WTC11 (cell line): ENCODE measurements around the gene SPAG5. TPM values are rescaled to one million over a fixed set of nuclear protein-coding genes. Genes with fewer than 3 reads are reported as not detected.

Source experiments
- ATAC-seq: fragments of 200-7000 bp; cut with Tn5 transposase; 2 replicates; pipeline ENCODE4 v1.10.0; 2021; ENCODE audit warnings: mild to moderate bottlenecking, moderate library complexity
- CTCF ChIA-PET: fragments of 300-600 bp; sonication (Branson Sonifier 250); formaldehyde crosslinking; loops from one replicate; lab custom pipeline; 2021; ENCODE audit warnings: antibody characterized with exemption; lab: Charles Lee
- POLR2A ChIA-PET: fragments of 350-600 bp; sonication (Branson Sonifier 250); formaldehyde crosslinking; loops from one replicate; lab custom pipeline; 2021; ENCODE audit warnings: antibody characterized with exemption; lab: Charles Lee
- DNase-seq: peaks from one replicate; pipeline ENCODE4 v3.0.0; 2021; ENCODE audit warnings: low spot score
- H3K27ac Mint-ChIP-seq: 2 replicates; pipeline ENCODE4 v1.8.0; 2021; ENCODE audit warnings: mixed read lengths
- H3K27me3 Mint-ChIP-seq: 2 replicates; pipeline ENCODE4 v1.8.0; 2021; ENCODE audit warnings: low read depth, mild to moderate bottlenecking, moderate library complexity, mixed read lengths
- H3K36me3 Mint-ChIP-seq: 2 replicates; pipeline ENCODE4 v1.8.0; 2021; ENCODE audit warnings: mixed read lengths
- H3K4me1 Mint-ChIP-seq: 2 replicates; pipeline ENCODE4 v1.8.0; 2022; ENCODE audit warnings: mixed read lengths
- H3K4me3 Mint-ChIP-seq: 2 replicates; pipeline ENCODE4 v1.8.0; 2021; ENCODE audit warnings: mild to moderate bottlenecking, moderate library complexity, mixed read lengths
- H3K9me3 Mint-ChIP-seq: 2 replicates; pipeline ENCODE4 v1.8.0; 2021; ENCODE audit warnings: mixed read lengths
- AFF4 ChIP-seq: sonication (generic); formaldehyde crosslinking; IDR thresholded peaks from 2 replicates; pipeline ENCODE4 v1.8.1; 2023; ENCODE audit warnings: mild to moderate bottlenecking, missing genetic modification reagents, borderline replicate concordance
- ATF1 ChIP-seq: sonication (generic); formaldehyde crosslinking; IDR thresholded peaks from 2 replicates; pipeline ENCODE4 v1.8.1; 2023; ENCODE audit warnings: mild to moderate bottlenecking, moderate library complexity, missing genetic modification reagents
- ATF3 ChIP-seq: sonication (generic); formaldehyde crosslinking; conservative IDR thresholded peaks from 2 replicates; pipeline ENCODE4 v1.8.1; 2022; ENCODE audit warnings: mild to moderate bottlenecking, missing genetic modification reagents
- CBFB ChIP-seq: sonication (generic); formaldehyde crosslinking; IDR thresholded peaks from 2 replicates; pipeline ENCODE4 v1.8.1; 2022; ENCODE audit warnings: mild to moderate bottlenecking, low read depth, missing genetic modification reagents
- CREM ChIP-seq: sonication (generic); formaldehyde crosslinking; IDR thresholded peaks from 2 replicates; pipeline ENCODE4 v1.8.1; 2022; ENCODE audit warnings: mild to moderate bottlenecking, missing genetic modification reagents, moderate library complexity
- E2F4 ChIP-seq: sonication (generic); formaldehyde crosslinking; IDR thresholded peaks from 2 replicates; pipeline ENCODE4 v1.8.1; 2022; ENCODE audit warnings: low read depth, mild to moderate bottlenecking, moderate library complexity, missing genetic modification reagents, borderline replicate concordance
- EMX1 ChIP-seq: fragments of 250-450 bp; sonication (Bioruptor Pico); IDR thresholded peaks from 2 replicates; pipeline ENCODE4 v1.8.0; 2021; ENCODE audit warnings: mild to moderate bottlenecking
- ERG ChIP-seq: fragments of 250-450 bp; sonication (Bioruptor Pico); IDR thresholded peaks from 2 replicates; pipeline ENCODE4 v1.8.0; 2021; ENCODE audit warnings: mild to moderate bottlenecking
- FOXP1 ChIP-seq: sonication (generic); formaldehyde crosslinking; IDR thresholded peaks from 2 replicates; pipeline ENCODE4 v1.8.0; 2022; ENCODE audit warnings: missing genetic modification reagents, mild to moderate bottlenecking, moderate library complexity, borderline replicate concordance
- GRHL2 ChIP-seq: fragments of 250-450 bp; sonication (Bioruptor Pico); IDR thresholded peaks from 2 replicates; pipeline ENCODE4 v1.8.0; 2022; ENCODE audit warnings: mild to moderate bottlenecking, moderate library complexity; ENCODE audit not compliant: insufficient replicate concordance, severe bottlenecking
- GTF2I ChIP-seq: fragments of 250-450 bp; sonication (Bioruptor Pico); conservative IDR thresholded peaks from 2 replicates; pipeline ENCODE4 v1.4.0; 2021; ENCODE audit warnings: mild to moderate bottlenecking
- JAZF1 ChIP-seq: fragments of 250-450 bp; sonication (Bioruptor Pico); IDR thresholded peaks from 2 replicates; pipeline ENCODE4 v1.9.0; 2021; ENCODE audit warnings: moderate library complexity, mild to moderate bottlenecking, inconsistent platforms
- MXD4 ChIP-seq: fragments of 250-450 bp; sonication (Bioruptor Pico); IDR thresholded peaks from 2 replicates; pipeline ENCODE4 v1.8.0; 2021; ENCODE audit warnings: mild to moderate bottlenecking, moderate library complexity, borderline replicate concordance
- NFATC4 ChIP-seq: fragments of 250-450 bp; sonication (Bioruptor Pico); IDR thresholded peaks from 2 replicates; pipeline ENCODE4 v1.9.0; 2021; ENCODE audit warnings: mild to moderate bottlenecking
- NR3C1 ChIP-seq: sonication (generic); formaldehyde crosslinking; conservative IDR thresholded peaks from 2 replicates; pipeline ENCODE4 v1.8.1; 2023; ENCODE audit warnings: low read depth, mild to moderate bottlenecking, missing genetic modification reagents
- OVOL2 ChIP-seq: fragments of 250-450 bp; sonication (Bioruptor Pico); IDR thresholded peaks from 2 replicates; pipeline ENCODE4 v1.9.0; 2021; ENCODE audit warnings: mild to moderate bottlenecking, borderline replicate concordance
- PRDM15 ChIP-seq: sonication (generic); formaldehyde crosslinking; IDR thresholded peaks from 2 replicates; pipeline ENCODE4 v1.8.0; 2022; ENCODE audit warnings: missing genetic modification reagents
- RELA ChIP-seq: sonication (generic); formaldehyde crosslinking; IDR thresholded peaks from 2 replicates; pipeline ENCODE4 v1.8.1; 2022; ENCODE audit warnings: missing genetic modification reagents, mild to moderate bottlenecking, borderline replicate concordance
- RORB ChIP-seq: fragments of 250-450 bp; sonication (Bioruptor Pico); IDR thresholded peaks from 2 replicates; pipeline ENCODE4 v1.9.0; 2021; ENCODE audit warnings: mild to moderate bottlenecking
- TCF7 ChIP-seq: sonication (generic); formaldehyde crosslinking; IDR thresholded peaks from 2 replicates; pipeline ENCODE4 v1.8.0; 2022; ENCODE audit warnings: mild to moderate bottlenecking, low read depth, missing genetic modification reagents, moderate library complexity
- TP53 ChIP-seq: sonication (generic); formaldehyde crosslinking; IDR thresholded peaks from 2 replicates; pipeline ENCODE4 v1.8.1; 2023; ENCODE audit warnings: mild to moderate bottlenecking, missing genetic modification reagents
- USF2 ChIP-seq: sonication (generic); formaldehyde crosslinking; IDR thresholded peaks from 2 replicates; pipeline ENCODE4 v1.8.1; 2023; ENCODE audit warnings: mild to moderate bottlenecking, missing genetic modification reagents, moderate library complexity
- ZMAT4 ChIP-seq: fragments of 250-450 bp; sonication (Bioruptor Pico); IDR thresholded peaks from 2 replicates; pipeline ENCODE4 v1.9.0; 2021; ENCODE audit warnings: mild to moderate bottlenecking
- ZNF232 ChIP-seq: sonication (generic); formaldehyde crosslinking; IDR thresholded peaks from 2 replicates; pipeline ENCODE4 v1.8.0; 2022; ENCODE audit warnings: mild to moderate bottlenecking, missing genetic modification reagents
- ZNF263 ChIP-seq: sonication (generic); formaldehyde crosslinking; IDR thresholded peaks from 2 replicates; pipeline ENCODE4 v1.8.1; 2022; ENCODE audit warnings: low read depth, mild to moderate bottlenecking, moderate library complexity, missing genetic modification reagents
- ZNF416 ChIP-seq: fragments of 250-450 bp; sonication (Bioruptor Pico); IDR thresholded peaks from 2 replicates; pipeline ENCODE4 v1.9.0; 2021; ENCODE audit warnings: mild to moderate bottlenecking, inconsistent platforms
- ZNF423 ChIP-seq: fragments of 250-450 bp; sonication (Bioruptor Pico); IDR thresholded peaks from 2 replicates; pipeline ENCODE4 v2.1.2; 2022; ENCODE audit warnings: mild to moderate bottlenecking, moderate library complexity
- ZNF671 ChIP-seq: fragments of 250-450 bp; sonication (Bioruptor Pico); IDR thresholded peaks from 2 replicates; pipeline ENCODE4 v1.8.0; 2021; ENCODE audit warnings: mild to moderate bottlenecking
- total RNA-seq: library from RNA; stranded (reverse); gene quantifications from 3 replicates; pipeline ENCODE4 v1.2.3, GENCODE V29; 2021

The SPAG5 gene
- total RNA-seq, 1 experiment from 2014 or later = 146 TPM

- TF ChIP-seq JAZF1 (no peak), ATF3 (CRISPR knock-in tag) (no peak)
Observed at GRCh38 chr17:28626818-28627217, 28.0 kb upstream of the SPAG5 start (continued).

GRCh38 chr17:28624148-28624547 lies 25.3 kb upstream of the SPAG5 start:
- H3K27me3 Mint-ChIP-seq = no peaks in the 10 kb centered on the region
- CTCF ChIA-PET = no interaction called here

GRCh38 chr17:28623696-28624095 lies 24.9 kb upstream of the SPAG5 start:
- no peak overlapping the region for H3K4me3 Mint-ChIP-seq
- ChIA-PET POLR2A (no interaction called here), CTCF (no interaction called here)
- no peaks in the 10 kb centered on the region for H3K27me3 Mint-ChIP-seq
- DNase-seq (no peak), ATAC-seq (no peak)
- no peaks in the 10 kb centered on the region for H3K4me1 Mint-ChIP-seq
- no peak overlapping the region for H3K27ac Mint-ChIP-seq
- H3K36me3 Mint-ChIP-seq = peaks cover 89% of the 10 kb centered on the region
- H3K9me3 Mint-ChIP-seq = no peaks in the 10 kb centered on the region
- TF ChIP-seq CREM (CRISPR knock-in tag) (no peak), FOXP1 (CRISPR knock-in tag) (no peak), AFF4 (CRISPR knock-in tag) (no peak), MXD4 (CRISPR knock-in tag) (no peak), ZNF232 (CRISPR knock-in tag) (no peak), ZNF263 (CRISPR knock-in tag) (no peak), ATF1 (CRISPR knock-in tag) (no peak), PRDM15 (CRISPR knock-in tag) (no peak)

More at GRCh38 chr17:28624148-28624547, 25.3 kb upstream of the SPAG5 start:
- TF ChIP-seq USF2 (CRISPR knock-in tag) (no peak), CBFB (CRISPR knock-in tag) (no peak), CREM (CRISPR knock-in tag) (no peak), ZNF423 (CRISPR knock-in tag) (no peak), EMX1 (CRISPR knock-in tag) (no peak), GTF2I (CRISPR knock-in tag) (no peak), GRHL2 (CRISPR knock-in tag) (no peak), OVOL2 (CRISPR knock-in tag) (no peak), E2F4 (CRISPR knock-in tag) (no peak), TP53 (CRISPR knock-in tag) (no peak), ZMAT4 (no peak), RORB (CRISPR knock-in tag) (no peak), NFATC4 (CRISPR knock-in tag) (no peak), ZNF671 (CRISPR knock-in tag) (no peak), ZNF416 (CRISPR knock-in tag) (no peak), RELA (CRISPR knock-in tag) (no peak), NR3C1 (CRISPR knock-in tag) (no peak), TCF7 (no peak), ERG (CRISPR knock-in tag) (no peak)
- POLR2A ChIA-PET = no interaction called here
- ATAC-seq = no peak
- H3K9me3 Mint-ChIP-seq = no peaks in the 10 kb centered on the region
- DNase-seq = no peak
- H3K27ac Mint-ChIP-seq = no peak overlapping the region
- H3K4me3 Mint-ChIP-seq = no peak overlapping the region
- peaks cover 84% of the 10 kb centered on the region for H3K36me3 Mint-ChIP-seq
- no peaks in the 10 kb centered on the region for H3K4me1 Mint-ChIP-seq
